COLO668 (cell line): ENCODE data around the gene MRPS31.
A peak's percentile ranks its signal among the peaks of the same experiment; 100 is the strongest.

Experiments used
- DNase-seq: peaks from one replicate; lab custom pipeline; 2025; ENCODE audit not compliant: unreplicated experiment; lab: John Stamatoyannopoulos, UW

Gene MRPS31

DNA sequence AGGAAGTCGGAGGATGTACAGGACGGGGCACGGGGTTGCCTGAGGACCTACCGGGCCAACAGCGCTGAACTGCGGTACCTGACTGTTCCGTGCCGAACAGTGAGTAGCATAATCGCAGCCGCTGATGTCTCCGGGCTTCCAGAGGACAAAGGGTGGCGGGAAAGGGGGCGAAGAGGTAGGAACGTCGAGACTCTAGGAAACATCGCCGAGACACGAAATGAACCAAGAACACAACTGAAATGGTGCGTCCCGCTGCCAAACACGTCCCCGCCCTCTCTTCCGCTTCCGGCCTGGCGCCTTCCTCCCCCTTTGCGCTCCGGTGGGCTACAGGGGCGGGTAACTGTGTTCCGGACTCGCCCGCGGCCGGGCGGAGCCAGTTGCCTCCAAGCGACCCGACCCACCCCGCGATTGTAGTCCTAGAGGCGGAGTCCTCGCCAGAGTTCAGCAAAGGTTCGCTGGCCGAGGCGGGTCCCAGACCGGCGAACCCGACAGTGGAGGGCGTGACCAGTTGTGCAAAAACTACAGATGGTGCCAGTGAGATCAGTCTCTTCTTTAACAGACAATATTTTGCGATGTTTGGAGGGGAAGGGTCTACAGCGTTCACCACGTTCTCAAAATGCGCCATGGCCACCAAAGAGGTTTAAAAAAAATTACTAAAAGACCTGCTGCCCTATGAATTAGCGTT is at the start of gene MRPS31:
Gene MRPS31 (minus strand): TSS at position 257 of the 685 bp plus-strand sequence. CDS start 54 bp downstream, at position 203.
- DNase-seq: peak; percentile 99

DNA sequence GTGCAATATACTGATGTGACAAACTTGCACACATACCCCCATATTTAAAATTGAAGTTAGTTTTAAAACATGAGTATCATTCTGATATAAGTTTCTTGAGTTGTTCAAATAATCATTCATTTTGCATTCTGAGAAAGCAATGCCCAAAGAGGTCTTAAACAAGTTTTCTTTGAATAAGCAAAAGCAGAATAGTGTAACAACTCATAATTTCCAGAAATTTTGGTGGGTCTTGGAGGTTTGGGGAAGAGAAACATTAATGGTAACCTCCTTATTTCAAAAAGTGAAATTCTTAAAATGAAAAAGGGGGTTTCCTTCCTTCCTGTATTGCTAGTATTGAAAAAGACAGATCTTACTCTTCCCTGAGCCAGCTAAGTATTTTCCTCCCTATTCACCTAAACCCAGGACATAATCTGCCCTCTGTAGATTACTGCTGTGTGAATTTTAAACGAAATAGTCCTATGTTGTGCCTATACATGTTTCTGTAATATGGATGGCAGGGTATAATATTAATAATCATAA is 48.9 kb upstream of the MRPS31 start:
- no peak for DNase-seq

DNA sequence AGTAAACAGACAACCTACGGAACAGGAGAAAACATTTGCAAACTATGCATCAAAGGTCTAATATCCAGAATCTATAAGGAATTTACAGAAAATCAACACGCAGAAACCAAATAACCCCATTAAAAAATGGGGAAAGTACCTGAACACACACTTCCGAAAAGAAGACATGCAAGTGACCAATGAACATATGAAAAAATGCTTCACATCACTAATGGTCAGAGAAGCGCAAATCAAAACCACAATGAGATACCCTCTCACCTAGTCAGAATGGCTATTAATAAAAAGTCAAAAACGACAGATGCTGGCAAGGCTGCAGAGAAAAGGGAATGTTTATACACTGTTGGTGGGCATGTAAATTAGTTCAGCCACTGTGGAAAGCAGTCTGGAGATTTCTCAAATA is 47.9 kb upstream of the MRPS31 start:
- DNase-seq: no peak

DNA sequence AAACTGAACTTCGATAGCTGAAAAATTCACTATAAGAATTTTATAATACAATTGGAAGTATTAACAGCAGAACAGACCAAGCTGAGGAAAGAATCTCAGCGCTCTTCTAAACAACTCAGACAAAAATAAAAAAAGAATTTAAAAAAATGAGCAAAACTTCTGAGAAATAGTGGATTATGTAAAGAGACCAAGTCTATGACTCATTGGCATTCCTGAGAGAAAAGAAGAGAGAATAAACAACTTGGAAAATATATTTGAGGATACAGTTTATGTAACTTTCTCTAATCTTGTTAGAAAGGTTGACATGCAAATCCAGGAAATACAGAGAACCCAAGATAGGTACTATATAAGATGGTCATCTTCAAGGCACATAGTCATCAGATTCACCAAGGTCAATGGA is 43.8 kb upstream of the MRPS31 start:
- DNase-seq: no peak

DNA sequence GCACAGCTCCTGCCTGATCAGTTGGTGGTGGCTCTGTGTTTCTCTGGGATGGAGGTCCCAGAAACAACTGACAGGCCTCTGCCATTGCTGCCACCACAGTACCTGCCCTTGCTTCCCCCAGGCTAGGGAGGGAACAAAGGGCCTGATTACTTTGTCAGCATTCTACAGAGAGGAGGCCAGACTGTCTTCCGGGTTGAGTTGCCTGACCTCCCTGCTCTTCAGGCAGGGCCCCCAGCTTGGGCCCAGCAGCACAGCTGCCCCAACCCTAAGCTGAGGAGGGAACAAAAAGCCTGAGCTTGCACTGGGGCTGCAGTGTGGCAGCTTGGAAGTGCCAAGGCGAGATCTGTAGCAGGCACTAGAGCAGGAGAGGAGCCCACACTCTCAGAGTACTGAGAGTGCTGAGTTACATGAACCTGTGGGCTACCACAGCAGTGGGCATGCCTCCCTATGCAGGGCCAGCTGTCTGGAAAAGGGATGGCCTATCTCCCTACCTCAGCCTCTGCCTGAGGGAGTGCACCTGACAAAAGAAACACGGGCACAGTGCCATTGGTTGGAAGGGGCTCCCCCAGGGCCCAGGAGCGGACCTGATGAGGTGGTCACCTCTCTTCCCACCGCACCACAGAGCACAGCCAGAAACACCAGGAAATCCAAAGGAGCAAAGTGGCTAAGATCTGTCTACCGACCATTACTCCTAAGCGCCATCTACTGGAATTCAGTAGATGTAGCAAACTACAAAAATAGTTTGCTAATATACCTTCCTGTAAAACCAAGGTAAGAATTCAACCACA is 42.9 kb upstream of the MRPS31 start:
- no peak for DNase-seq

DNA sequence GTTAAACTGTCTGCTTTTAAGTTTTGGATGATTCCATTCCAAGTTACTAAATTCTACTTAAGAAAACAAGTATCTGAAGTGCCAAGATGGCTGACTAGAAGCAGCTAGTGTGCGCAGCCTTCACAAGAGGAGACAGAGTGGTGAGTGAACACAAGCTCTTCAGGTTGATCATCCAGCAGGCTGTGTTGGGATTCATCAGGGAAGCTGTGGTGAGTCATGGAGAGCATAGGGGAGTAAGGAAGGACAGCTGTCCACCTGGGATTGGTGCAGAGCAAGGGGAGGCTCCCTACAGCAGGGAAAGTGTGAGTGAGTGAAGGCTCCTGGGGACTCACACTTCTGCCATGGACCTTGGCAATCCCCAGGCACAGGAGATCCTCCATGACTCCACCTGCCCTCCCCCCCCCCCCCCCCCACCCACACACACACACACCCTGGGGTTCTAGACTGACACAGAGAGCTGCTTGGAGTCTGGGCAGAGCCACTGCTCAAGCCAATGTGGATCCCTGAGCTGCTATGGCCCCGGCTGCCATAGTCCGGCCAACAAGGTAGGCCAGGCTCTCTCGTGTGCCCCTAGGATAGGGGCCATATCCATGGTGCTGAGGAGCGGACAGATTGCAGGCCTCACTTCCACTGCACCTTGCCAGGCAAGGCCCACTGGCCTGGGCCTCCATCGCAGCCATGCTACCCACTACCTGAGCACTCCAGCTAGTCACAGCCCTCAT is 41.9 kb upstream of the MRPS31 start:
- no peak for DNase-seq

DNA sequence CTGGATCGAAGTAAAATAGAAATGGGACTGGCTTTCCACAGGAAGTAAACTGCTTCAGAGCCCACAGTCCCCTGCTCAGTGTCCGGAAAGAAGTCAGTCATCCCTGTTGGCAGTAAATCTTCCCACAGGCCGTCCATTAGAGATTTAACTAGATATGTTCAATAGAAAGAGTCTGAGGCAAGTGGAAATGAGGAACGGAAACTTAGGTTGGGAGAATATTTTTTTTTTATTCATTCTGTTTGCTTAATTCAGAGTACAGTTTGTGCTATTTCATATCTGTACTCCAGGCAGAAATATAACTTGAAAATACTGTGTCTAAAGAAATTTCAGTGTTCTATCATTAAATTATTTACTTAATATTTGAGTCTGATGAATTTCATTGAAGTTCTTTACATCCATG is 41.1 kb upstream of the MRPS31 start:
- DNase-seq: no peak

DNA sequence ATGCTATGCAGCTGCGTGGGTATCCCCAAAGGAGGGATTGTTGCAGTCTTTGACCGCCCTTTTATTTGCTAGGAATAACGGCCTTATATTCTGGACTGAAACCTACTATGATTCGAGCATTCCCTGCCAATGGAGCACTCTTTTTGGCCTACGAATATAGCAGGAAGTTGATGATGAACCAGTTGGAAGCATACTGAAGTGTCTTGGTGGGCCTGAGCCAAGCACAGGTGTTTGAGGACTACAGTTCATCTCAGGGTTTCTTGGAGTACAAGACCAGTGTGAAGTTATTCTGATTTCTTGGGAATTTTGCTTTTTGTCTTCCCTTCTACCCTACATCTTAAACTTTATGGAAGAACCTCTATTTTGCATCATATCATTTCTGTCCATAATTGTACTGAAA is 38.5 kb upstream of the MRPS31 start:
- no peak for DNase-seq

DNA sequence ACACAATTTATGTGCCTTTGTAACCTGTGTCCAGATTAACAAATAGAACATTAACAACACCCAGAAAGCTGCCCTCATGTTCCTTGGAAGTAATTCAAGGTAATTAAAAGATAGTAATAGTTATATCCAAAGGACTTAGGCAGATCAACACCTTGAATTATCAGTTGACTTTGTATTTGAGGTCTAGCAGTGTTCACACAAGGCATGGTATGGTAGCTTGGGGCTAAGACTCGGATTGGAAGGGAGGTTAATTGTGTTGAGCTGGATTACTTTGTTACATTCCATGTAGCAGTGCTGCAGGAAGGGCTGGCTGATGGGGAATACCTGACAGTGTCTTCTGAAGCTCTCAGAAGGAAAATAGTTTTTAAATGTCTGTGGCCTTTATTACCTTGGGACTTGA is 35.3 kb upstream of the MRPS31 start:
- no peak for DNase-seq

DNA sequence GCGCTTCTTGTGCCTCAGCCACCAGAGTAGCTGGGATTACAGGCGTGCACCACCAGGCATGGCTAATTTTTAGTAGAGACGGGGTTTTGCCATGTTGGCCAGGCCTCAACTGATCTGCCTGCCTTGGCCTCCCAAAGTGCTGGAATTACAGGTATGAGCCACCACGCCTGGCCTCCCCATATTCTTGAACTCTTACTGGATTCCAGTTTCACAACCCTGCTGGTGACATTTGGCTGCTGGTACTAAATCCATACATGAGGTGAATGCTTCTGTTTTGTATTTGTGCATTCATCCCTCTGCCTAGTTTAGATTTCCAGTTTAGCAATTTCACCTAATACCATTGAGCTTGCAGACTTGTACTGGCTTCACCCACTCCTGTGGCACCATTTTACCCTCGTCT is 32.3 kb upstream of the MRPS31 start:
- DNase-seq: no peak

DNA sequence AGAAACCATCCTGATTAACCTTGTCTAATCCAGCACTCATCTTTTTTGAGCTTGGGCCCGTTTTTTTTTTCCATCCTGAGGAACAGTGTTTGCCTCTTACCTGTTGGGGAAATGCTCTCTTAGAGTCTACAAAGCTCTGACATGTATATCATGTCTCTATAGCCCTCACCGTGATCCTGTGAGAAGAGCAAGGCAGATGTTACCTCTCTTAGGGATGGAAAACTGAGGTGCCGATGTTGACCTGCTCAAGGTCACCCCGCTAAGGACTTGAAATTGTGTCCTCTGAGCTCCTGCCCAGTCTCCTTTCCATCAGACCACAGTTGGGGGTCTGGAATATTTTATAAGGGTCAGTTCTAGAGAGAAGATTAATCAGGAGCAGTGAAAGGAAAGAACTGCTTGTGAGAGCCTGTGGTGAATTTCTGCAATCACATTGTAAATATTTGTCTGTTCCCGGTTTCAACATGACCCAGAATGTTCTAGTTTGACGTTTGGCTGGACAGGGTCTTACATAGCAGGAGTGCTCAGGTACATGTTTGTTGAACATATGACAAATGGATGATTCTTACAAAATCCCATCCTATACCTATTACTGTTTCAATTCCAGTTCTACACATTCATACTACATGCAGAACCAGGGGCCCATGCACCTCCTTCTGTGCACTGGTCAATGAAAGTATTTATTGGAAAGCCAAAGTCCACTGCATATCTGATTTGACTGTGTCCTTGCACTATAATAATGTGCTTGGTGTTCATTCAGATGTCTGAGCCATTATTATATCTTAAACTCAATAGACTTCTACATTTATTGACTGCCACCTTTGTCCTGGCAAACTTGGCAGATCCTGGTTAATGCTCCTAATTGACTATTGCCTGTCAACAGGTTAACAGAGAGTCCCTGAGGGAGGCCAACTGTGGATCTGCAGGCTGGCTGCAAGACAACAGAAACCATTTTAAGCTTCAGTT is 30.5 kb upstream of the MRPS31 start:
- DNase-seq: no peak

DNA sequence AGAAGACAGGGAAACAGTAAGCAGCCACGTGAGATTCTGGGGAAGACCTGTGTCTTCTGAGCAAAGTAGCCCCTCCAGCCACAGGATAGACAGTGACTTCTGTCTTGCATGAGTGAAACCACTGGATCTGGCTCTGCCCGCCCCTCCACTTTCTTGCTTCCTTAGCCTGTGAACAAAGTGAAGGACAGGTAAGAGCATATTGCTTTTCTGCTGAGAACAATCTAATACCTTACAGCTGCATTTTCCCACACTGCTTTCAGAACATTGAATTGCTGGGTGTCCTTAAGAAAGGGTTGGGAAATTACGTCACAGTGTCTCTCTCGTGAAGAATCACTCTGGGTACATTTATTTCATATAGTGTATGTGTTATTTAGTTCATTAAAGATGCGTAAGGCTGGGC is 29.6 kb upstream of the MRPS31 start:
- no peak for DNase-seq

DNA sequence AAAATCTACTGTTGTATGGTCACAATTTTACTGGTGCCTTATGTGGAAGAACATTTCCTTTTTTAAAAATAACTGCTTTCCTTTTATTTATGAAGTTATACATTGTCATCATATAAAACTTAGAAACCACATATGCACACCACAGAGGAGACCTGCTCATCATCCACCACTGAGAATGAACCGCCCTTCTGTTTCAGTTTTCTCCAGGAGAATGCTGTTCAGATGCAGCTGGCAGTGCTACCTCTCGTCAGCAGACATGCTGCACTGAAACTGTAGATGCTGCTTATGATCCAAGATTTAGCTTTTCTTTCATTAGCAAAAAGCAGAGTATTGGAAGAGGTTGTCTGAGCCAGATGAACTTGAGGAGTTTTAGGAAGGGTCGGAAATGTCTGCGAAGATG is 28.5 kb upstream of the MRPS31 start:
- DNase-seq: no peak

DNA sequence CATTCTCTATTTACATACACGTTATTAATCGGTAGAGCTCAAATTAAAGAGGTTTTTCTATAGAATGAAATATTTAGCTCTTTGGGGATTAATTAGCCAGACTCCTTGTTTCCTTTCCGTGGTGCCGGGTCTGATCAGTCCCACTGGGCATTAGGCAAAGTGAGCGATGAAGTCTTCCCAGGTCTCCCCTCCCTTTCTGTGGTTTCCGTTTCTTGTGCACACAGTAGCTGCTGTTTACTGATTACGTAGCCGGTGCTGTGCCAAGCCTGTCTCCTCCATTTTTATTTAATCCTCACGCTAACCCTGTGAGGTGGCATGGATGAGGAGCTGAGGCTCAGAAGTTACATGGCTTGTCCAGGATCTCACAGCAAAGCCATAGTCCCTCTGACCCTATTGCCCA is 27.4 kb upstream of the MRPS31 start:
- DNase-seq: no peak

DNA sequence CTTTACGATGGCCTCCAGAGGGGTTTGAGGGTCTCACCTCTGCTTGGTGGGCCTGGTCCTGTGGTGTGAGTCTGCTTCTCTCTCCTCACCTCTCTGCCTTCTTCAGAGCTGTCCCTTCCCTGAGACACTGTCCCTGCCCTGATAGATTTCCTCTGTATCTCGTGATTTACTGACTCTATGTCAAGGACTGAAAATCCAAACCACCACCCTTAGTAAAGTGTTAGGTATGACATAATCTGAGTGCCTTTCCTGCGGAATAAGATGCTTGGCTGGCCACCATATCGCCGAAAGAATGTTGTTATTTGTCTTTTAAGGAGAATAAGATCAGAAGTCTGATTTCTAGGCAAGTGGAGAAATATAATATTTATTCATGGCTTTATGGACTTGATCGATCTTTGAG is 25.7 kb upstream of the MRPS31 start:
- DNase-seq: no peak

DNA sequence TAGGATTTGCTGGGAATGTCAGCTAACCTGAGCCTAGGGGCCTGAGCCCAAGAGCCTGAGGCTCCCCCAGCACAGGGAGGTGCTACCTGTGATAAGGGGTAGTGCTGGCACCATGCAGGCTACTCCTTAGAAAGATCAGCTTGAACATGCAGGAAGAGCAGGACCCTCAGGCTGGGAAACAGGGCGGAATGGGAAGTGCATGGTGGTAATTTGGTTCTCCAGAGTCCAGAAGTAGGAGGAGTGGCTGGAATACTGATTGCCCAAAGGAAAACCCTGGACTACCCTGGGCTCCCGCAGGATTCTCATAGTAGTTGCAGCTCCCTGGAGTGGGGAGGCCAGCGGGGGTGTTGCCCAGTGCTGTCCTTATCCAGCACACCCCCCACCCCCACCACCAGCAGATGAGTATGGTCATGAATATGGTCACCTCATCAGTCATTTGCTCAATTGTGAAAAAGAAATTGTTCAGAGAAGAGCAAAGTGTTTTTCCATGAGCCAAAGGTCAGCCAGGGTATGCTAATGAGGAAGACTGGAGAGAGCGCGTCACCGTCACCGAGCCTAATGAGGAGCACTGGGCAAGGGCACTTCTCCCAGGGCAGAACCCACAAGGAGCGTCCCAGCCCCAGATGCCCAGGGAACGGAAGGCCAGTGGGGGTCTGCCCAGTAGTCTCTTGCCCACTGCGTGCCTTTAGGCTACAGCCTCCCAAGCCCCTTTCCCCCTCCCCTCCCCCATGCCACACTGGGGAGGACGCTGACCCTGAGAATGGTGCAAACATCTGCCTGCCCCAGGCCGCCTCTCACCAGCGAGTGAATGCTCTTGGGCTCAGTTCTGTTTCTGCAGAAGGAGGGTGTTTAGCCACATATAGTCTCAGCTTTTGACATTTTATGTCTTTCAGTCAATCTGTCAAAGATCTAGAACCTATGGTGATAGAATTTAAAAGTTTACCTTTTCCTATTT is 23.7 kb upstream of the MRPS31 start:
- no peak for DNase-seq

DNA sequence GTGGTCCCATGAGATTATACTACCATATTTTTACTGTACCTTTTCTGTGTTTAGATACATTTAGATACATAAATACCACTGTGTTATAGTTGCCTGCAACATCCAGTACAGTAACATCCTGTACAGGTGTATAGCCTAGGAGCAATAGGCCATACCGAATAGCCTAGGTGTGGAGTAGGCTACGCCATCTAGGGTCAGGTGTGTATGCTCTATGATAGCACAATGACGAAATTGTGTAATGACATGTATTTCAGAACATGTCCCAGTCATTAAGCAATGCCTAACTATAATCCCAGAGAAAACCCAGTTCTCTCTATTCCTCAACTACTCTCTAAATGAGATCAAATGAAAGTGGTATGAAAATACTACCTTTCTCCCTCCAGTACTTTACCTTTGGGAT is 22.3 kb upstream of the MRPS31 start:
- DNase-seq: no peak

DNA sequence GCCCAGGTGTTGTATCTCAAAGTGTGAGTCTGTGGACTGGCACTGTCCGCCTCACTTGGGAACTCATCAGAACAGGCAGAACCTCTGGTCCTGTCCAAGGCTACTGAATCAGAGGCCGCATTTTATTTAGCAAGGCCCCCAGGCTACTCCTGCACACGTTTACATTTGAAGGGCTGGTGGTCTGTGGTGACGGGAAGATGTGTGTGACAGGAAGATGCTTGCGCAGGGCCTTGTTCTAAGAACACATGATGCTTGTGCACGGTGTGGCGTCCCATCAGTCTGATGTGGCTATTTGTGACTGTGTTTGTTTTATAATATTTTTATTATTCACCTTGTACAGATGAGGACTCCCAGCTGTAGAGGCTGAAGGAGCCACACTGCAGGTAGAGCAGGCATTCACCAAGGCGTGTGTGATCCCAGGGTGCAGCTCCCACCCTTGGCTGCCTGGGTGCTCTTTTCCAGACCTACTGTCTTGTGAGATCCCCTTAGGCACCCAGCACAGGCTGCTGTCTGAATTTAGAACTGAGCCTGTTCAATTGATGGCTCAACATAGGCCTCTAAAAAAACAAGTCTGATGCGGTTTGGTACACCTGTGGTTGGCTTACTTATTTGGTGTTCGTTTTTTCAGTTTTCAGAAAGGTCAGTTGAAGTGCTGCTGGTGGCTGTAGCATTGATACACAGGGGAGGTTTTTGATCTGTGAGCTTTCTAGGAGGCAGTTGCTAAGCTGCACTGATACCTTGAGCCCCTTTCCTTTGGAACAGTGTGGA is 21.5 kb upstream of the MRPS31 start:
- no peak for DNase-seq

DNA sequence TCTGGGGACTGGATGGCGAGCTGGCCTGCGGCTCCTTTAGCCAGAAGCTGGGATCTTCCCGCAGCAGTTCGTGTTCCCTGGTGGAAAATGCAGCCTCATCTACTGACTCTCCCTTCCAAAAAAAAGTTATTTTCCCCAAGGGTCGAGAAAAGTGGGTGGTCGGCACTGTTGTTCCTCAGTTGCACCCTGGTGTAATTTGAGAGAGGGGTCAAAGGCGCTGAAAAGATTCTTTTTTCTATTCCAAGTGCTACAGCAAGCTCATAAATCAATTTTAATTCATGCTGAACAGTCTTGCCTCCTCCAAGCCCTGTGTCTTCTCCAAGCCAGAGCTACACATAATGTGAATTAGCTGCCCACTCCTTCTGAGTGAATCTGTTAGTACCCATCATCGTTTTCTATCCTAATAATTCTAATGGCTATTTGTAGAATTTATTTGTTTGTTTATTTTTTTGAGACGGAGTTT is 19.2 kb upstream of the MRPS31 start:
- DNase-seq: no peak
